PC-9 (cell line): ENCODE results near the gene CFAP97D1.

Source experiments
- EZH2 ChIP-seq: fragments of 200-600 bp; sonication (generic); IDR thresholded peaks from 2 replicates; pipeline ENCODE4 v1.8.0; 2017; ENCODE audit warnings: antibody characterized with exemption, low read depth
- TF ChIP-seq, protein P1 (sequence below): fragments of 200-600 bp; sonication (generic); conservative IDR thresholded peaks from 2 replicates; pipeline ENCODE4 v1.6.1; 2017; ENCODE audit warnings: mixed run types, antibody characterized with exemption, mild to moderate bottlenecking, moderate library complexity

DNA sequence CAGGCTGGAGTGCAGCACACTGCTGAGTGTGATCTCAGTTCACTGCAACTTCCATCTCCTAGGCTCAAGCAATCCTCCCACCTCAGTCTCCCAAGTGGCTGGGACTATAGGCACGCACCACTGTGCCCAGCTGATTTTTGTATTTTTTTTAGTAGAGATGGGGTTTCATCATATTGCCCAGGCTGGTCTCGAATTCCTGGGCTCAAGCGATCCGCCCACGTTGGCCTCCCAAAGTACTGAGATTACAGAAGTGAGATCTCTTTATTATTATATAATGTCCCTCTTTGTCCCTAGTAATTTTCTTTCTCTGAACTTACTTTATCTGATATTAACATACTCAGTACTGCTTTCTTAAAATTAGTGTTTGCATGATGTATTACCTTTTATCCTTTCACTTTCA lies 8.3 kb downstream of the CFAP97D1 start:
- TF ChIP-seq, protein P1, sequence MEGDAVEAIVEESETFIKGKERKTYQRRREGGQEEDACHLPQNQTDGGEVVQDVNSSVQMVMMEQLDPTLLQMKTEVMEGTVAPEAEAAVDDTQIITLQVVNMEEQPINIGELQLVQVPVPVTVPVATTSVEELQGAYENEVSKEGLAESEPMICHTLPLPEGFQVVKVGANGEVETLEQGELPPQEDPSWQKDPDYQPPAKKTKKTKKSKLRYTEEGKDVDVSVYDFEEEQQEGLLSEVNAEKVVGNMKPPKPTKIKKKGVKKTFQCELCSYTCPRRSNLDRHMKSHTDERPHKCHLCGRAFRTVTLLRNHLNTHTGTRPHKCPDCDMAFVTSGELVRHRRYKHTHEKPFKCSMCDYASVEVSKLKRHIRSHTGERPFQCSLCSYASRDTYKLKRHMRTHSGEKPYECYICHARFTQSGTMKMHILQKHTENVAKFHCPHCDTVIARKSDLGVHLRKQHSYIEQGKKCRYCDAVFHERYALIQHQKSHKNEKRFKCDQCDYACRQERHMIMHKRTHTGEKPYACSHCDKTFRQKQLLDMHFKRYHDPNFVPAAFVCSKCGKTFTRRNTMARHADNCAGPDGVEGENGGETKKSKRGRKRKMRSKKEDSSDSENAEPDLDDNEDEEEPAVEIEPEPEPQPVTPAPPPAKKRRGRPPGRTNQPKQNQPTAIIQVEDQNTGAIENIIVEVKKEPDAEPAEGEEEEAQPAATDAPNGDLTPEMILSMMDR, result no peak
- TF ChIP-seq EZH2, result no peak
